Posterior cingulate gyrus (tissue), 11 donors: Measurements from ENCODE around the gene ADAT3.
A peak's percentile ranks its signal among the peaks of the same experiment; 100 is the strongest.
"Not testable (repeated sequence)": the region's sequence is repeated elsewhere in the genome, so short reads cannot be mapped to it uniquely, and the experiment has no call there.

Experiments
- DNase-seq, 10 donors: peaks; one replicate each; pipeline versions ENCODE4 v3.0.0 to v3.0.0-alpha.2; 2020 to 2021; ENCODE audit warnings: mixed read lengths in 3 of 10
- intact Hi-C: fragments of 100-400 bp; cut with DNase I; formaldehyde crosslinking; loops from one replicate; pipeline ENCODE4 v1.15.1; 2023

ADAT3 gene

DNA sequence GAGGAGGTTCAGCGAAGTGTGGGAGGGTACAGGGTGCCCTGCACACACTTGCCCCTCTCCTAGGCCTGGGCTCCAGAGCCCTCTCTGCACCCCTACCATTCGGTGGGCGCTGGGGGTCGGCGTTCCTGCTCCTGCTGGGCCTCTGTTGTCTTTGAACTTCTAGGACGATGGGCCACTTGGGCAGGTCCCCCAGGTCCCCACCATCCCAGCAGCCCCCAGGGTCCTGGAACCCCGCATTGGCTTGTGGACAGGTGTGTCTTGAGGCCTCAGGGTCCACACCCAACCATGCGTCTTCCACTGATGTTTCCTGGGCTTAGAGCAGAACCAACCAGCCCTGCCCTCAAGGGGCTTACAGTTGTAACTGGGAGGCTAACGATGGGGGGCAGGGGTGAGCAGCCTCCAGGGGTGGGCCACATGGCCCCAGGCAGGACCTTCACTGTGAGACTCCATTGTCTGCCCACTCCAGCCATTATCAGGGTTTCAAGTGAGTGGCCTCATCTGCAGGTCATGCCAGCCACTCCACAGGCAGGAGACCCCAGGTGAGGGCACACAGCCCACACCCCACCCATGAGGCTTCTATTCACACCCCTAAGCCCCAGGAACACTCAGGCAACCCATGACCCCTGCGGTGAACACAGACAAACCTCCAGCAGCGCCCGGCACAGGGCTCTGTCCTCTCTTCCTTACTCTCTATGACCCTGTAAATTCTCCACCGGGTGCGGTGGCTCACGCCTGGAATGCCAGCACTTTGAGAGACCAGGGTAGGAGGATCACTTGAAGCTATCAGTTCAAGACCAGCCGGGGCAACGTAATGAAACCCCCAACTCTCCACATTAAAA is 39.8 kb upstream of the ADAT3 start:
- no peak for DNase-seq
- intact Hi-C loops, result no loop called here

DNA sequence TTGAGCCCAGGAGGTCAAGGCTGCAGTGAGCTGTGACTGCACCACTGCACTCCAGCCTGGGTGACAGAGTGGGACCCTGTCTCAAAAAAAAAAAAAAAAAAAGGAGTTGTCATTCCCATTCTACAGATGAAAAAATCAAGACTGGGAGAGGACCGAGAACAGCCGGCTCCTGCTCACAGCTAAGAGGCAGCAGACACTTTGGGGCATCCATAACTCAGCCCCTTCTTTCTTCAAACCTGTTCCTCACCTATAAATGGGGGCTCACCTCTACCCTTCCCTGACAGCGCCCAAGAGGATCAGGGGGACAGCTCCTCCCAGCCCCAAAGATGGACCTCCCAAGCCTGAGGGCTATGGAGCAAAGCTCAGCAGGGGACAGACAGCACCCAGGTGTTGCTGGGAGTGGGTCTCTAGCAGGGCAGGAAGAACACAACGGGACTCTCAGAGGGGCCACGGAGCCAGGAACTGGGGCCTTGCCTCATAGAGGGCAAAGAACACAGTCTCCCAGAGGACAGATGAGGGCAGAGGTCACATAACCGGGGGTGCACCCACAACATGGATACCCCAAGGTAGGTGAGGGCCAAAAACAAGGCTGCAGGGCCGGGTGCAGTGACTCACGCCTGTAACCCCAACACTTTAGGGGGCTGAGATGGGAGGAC is 38.4 kb upstream of the ADAT3 start:
- intact Hi-C loops, result no loop called here
- no peak for DNase-seq

DNA sequence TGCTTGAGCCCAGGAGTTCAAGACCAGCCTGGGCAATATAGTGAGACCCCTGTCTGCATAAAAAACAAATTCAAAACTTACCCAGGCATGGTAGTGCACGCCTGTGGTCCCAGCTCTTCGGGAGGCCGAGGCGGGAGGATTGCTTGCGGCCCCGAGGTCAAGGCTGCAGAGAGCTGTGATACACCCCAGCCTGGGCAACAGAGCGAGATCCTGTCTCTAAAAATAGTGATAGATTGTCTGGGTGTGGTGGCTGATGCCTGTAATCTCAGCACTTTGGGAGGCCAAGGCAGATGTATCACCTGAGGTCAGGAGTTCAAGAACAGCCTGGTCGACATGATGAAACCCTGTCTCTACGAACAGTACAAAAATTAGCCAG is 37.9 kb upstream of the ADAT3 start:
- DNase-seq, result no peak
- intact Hi-C loops, result no loop called here

DNA sequence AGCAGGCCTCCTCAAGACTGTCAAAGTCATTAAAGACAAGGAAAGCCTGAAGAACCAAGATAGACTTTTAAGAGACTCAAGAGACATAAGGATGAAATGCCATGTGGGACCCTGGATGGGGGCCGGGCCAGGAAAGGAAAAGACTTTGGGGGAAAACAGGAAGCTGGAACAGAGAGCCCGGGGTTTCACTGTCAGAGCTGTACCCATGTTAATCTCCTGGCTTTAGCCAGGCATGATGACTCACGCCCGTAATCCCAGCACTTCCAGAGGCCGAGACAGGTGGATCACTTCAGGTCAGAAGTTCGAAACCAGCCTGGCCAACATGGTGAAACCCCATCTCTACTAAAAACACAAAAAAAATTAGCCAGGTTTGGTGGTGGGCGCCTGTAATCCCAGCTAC is 36.2 kb upstream of the ADAT3 start:
- DNase-seq, result no peak
- intact Hi-C loops, result no loop called here

DNA sequence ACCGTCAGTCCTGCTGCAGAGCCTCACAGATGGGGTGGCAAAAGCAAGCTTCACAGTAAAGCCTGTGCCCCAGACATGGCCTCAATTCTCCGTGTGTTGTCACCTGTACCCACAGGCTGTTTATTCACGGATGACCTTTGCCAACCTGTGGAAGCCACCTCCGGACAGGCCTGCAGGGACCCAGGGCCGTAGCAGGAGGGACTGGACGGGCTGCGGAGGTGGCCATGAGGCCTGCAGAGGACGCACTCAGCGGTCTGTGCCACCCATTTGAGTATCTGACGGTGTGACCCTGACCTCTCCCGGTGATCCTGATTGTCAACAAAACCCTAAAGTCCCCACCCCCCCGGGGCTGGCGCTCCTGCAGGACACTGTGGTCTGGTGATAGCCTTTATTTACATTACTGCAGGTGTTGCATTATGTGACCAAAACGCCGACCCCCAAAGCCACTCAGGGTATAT is 34.0 kb upstream of the ADAT3 start:
- intact Hi-C loops, result no loop called here
- DNase-seq, result no peak

DNA sequence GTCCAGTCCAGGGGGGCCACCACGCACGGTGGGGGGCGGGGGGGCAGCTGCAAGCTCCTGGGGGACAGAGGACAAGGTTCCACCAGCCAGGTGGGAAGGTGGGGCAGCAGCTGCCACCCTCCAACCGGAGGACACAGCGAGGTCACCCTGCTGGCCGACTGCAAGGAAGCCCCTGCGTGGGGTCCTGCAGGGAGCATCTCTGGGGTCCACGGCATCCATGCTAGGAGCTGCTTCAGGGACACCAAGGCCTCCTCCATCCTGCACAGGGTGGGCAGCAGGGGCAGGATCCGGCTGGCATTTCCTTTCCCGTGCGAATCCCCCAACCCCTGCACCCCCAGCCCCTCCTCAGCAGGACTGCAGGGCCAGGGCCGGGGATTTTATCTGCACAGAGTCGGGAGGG is 33.6 kb upstream of the ADAT3 start:
- DNase-seq, result no peak
- intact Hi-C loops, result no loop called here

DNA sequence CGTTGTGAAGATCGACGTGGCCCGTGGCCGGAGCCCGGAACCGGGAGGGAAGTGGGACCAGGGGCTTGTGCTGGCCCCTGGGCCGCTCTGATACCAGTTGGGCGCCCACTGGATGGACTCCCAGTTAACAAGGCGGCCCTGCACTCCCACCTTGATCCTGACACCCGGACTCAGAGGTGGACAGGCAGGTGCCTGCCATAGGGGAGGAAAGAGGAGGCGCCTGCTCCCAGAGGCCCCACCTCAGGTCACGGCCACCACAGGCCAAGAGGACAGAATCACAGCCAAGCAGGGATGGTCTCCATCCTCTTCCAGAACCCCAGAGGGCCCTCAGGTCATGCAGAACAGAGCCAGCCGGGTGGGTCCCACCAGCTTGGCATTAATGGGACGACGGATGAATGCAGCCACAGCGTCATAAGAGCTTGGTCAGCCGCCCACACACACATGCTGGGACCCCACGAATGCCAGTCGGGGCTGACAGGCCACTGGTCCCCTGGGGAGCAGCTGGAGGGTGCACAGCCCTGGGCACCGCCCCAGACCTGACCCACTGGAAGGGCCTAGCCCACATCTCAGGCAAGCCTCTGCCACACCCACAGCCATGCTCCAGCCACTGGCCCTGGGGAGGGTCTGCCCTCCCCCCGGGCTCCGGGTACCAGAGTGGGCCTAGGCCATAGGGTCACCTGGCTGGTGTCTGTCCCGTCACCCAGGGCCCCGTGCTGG is 32.2 kb upstream of the ADAT3 start:
- no peak for DNase-seq
- intact Hi-C loops, result no loop called here

DNA sequence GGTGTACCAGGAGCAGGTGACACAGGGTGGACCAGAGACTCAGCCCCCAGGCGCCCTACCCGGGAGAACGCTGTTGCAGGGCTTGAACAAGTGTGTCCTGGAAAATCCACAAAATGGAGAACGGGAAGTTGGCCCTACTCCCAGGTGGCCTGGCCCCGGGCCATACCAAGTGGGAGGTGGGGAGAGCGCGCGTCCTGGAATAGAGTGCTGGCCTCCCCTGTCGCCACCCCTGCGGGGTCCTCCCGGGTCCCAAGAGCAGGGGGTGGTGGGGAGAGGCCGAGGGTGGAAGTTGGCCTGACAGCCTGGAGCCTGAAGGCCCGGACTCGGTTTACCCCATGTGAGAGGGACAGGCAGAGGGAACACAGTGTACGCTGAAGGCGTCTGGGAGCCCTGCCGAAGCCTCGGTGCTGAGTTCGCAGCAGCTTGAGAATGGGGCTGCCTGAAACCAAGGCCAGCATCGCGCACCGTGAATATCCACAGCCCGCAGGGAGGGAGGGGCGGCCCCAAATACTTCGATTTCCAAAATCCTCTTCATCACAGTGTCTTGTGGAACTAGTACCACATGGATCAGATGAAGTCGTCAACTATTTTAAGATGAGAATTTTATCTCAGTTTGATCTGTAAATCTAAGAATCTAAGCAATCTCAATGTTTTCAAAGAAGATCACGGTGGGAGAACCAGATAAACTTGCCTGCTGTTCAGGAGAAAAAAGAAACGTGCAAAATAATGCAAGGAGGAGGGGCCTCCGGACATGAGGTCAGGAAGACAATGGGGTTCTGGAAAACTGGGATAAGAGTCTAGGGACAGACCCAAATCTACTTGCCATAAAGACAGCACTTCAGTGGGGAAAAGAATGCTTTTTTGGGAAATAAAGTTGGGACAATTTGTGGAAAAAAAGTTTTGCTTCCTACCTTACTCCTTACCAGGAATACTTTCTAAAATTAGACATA is 31.4 kb upstream of the ADAT3 start:
- peak in 6 of 10 donors; percentile 45 to 93 (median 64) for DNase-seq
- intact Hi-C loops, result no loop called here

DNA sequence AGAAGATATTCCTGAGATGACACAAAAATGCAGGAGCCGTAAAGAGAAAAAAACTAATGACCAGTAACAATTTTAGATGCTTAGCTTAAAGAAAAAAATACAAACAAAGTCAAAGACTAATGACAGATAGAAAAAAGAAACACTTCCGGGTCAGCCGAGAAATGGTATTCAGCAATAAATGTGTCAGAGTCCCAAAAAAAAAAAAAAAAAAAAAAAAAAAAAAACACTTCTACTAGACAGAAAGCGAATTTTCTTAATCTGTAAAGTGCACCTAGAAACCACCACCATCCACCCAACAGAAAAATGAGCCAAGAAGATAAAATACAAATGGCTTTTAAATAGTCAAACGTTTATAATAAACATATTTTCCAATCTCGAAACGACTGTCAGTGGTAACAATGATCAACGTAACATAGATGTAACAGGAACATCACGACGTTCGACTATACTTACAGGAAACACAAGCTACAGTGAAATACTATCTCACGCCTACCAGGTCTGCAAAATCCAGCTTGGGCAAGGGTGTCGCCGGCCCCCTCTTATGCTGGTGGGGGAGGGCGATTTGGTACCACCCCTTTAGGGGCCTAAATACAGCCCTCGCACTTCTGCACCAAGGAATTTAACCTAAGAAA is 30.5 kb upstream of the ADAT3 start:
- DNase-seq, result no peak

DNA sequence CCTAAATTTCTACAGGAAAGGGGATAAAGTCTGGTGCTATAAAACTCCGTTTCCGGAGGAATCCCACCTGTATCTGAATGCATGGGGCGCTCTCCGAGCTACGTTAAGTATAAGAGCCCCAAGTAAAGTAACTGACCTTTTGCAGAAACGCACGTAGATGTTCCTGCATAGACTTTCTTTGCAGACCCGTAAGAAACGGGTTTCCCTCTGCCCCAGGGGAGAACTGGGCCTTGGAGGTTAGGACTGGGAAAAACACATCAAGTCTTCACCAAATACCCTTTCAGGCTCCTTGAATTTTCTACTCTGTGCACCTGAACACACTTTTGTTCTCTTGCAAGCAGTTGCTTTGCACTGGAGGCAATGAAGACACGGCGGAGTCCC is 29.9 kb upstream of the ADAT3 start:
- DNase-seq, result not testable (repeated sequence)

More for the DNA sequence above, 30.5 kb upstream of the ADAT3 start:
- intact Hi-C loops, result no loop called here

DNA sequence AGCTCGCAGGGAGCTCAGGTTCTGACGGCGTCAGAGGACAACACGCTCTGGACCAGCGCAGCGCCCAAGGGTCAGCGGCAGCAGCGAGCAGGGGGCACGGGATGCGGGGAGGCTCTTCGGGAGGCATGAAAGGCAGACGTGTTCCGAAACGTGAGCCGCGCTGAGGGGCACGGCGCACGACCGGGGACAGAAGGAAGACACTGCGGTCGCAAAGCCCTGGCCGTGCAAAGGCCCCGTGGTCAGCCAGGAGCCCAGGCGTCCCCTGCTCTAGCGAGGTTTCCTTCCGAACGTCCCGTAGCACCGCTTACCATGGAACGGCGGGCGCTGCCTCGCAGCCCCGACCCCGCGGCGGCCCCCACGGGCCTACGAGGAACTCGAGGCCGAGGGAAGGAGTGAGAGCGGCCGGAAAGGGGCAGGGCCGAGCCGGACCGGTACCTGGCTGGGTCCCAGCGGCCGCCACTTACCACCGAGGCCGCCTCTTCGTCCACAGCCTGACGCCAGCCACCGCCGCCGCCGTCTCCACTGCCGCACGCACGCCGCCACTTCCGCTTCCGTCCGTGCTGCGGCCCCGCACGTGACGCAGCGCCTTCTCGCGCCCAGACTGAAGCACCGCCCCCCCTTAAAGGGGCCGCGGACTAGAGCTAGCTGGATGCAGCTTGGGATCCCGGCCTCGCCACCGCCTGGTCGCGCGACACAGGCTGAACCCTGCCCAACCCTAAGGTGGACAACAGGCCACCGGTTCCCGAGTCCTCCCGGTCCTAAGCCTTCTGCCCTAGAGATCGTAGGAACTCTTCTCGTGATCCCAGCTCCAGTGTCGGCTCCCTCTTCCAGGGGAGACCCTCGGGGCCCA is 29.3 kb upstream of the ADAT3 start:
- intact Hi-C loops, result no loop called here
- peak; percentile 88 to 99 (median 94) for DNase-seq

More for the DNA sequence above, 29.9 kb upstream of the ADAT3 start:
- intact Hi-C loops, result not testable (repeated sequence)

DNA sequence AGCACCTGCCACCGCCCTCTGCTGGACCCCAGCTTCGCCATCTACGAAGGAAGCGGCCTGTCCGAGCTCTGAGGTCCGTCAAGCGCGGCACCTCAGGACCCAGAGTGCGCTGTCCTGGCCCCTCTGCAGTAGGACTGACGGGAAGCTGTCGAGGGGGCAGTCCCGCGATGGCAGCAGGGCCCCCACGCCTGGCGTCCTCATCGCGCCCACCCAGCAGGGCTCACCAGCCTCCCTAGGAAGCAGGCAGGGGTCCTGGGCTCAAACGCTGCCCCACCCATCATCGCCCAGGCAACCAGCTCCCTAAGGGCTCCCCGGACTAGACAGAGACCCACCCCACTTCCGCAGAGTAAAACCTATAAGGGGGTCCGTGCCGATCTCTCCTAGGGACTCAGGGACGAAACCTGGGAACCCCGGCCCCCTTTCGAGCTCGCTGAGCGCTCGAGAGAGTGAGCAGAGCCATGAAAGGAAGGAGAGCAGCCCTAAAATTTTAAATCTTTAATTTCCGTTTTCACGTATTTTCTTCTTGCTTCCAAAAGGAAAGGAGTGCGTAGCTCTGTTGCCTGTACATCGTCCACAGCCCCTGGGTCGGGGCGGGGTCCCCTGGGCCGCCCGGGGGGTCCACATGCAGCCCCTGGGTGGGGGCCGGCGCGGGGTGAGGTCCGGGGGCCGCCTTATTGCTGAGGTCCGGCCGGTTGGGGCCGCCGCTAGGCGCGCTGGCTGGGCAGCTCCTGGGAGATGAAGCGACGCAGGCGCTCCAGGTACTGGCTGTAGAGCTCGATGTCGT is 28.5 kb upstream of the ADAT3 start:
- intact Hi-C loops, DNase-seq: not testable (repeated sequence)

DNA sequence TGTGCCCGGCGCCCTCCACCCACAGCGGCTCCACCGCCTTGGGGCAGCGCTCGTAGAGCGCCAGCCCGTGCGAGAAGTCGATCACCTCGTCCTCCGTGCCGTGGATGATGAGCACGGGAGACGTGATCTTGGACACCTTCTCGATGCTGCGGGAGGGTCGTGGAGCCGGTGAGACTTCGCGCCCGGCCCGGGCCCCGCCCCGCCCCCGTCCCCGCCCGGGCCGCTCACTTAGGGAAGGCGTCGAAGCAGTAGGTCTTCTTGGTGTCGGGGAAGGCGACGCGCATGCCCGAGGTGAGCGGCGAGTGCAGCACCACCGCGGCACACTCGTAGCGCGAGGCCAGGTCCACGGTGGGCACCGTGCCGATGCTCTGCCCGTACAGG is 27.9 kb upstream of the ADAT3 start:
- DNase-seq, result not testable (repeated sequence)

DNA sequence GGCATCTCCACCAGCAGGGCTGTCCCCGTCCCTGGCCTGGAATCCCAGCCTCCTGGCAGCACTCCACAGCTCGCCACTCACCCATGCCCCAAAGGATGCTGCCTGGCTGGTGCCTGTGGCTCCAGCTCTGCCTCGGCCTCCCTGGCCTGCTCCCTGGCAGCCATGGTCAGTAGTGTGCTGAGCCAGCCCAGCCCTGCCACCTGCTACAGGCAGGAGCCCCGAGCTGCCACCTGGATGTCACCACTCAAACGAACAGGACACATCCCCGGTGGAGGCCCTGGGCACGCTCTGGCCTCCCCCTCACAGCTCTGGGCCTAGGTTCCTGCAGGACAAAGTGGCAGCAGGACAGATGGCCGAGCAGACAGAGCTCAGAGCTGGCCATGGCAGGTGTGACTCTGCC is 26.6 kb upstream of the ADAT3 start:
- DNase-seq, intact Hi-C loops: not testable (repeated sequence)

More for the DNA sequence above, 27.9 kb upstream of the ADAT3 start:
- intact Hi-C loops, result not testable (repeated sequence)

DNA sequence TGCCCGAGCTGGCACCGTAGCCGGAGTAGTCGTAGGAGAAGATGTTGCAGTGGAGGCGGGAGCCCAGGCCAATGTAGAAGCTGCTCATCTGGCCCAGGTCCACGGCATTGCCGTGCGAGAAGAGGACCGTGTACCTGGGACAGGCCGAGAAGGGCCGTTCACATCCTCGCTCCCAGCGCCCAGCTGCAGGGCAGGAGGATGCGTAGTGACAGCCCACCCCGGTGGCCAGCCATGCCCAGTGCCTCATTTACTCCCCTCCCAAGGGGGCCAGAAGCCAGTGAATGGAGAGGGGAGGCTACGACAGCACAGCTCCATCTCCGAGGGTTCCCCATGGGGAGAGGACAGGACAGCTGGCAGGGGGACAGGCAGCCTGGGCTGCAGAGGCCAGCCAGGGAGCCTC is 25.2 kb upstream of the ADAT3 start:
- DNase-seq, intact Hi-C loops: not testable (repeated sequence)

DNA sequence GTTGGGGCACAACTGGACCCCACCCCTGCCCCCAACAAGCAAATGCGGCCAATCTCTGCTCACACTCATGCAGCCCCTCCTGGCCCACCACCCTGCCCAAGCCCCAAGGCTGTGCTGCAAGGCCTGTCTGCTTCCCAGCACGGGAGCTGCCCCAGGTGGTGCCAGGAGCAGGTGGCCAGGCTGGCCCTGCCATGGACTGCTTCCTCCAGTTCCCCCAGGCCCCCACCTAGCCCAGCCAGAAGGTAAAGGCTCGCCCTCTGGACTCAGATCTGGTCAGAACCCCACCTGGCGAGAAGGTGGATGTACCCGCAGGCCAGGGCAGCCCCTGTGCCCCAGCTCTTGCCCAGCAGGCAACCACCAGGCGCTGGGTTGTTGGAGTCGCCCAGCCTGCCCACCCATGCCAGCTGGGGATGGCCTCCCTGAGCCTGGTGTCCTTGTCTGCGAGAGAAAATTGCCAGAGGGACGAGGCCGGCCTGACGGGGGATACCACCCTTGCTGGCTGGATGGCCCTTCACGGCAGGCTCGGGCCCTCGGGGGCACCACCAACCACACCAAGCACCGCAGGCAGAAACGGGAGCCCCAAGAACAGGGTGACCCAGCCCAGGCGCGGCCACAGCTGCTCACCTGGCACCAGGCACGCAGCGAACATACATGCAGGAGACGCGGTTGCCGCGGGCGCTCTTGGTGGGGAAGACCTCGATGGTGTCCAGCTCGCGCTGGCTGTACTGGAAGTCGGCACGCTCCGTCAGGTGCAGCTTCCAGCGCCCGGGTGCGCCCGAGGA is 24.4 kb upstream of the ADAT3 start:
- DNase-seq, result no peak
- intact Hi-C loops, result no loop called here

DNA sequence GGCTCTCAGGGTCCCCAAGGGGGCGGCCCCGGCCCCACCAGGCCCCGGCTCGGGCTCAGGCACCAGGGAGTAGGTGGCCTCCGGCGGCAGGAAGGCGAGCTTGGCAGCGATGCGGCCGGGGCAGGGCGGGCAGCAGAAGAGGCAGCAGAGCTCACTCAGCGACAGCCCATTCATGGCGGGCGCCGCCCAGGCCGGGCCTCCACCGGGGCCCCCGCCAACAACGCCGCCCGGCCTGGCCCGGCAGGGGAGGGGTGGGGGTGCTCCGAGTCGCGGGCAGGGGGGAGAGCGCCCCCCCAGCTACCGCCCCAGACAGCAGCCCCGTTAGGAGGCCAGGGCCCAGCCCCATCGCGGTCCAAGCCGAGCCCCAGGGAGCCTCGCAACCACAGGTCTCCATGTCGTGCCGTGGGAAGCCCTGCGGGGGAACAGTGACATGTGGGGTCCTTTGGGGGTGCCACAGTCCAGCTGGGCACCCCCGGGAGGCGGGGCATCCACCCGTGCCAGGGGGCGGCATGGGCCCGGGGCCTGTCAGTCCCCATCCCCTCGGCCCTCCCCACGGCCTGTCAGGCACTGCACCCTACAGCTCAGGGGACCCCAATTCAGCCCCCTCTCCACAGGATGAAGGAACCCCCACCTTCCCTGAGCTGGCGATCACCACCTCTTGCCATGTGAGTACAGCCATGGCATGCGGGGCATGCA is 23.7 kb upstream of the ADAT3 start:
- DNase-seq, result peak in 2 of 10 donors; percentile 60 to 93
- intact Hi-C loops, result not testable (repeated sequence)
